MCF 10A (cell line): ENCODE data around the gene LRRC39. TPM values are rescaled to one million over a fixed set of nuclear protein-coding genes. Genes with fewer than 3 reads are reported as not detected.

Experiments
- BruUV-seq: library from RNA; stranded (reverse); fragments of 400-500 nt; replicated peaks from 2 replicates; lab custom pipeline; 2021; lab: Mats Ljungman, UMichigan
- CTCF ChIA-PET: fragments of 300-600 bp; sonication (Branson Sonifier 250); formaldehyde crosslinking; extraction: SDS; loops from one replicate; lab custom pipeline; 2021; ENCODE audit warnings: antibody characterized with exemption, inconsistent platforms; lab: Yijun Ruan, JAX
- POLR2A ChIA-PET: fragments of 300-600, 350-650 bp; sonication (Branson Sonifier 250); formaldehyde crosslinking; extraction: SDS; loops from one replicate; lab custom pipeline; 2020; ENCODE audit warnings: antibody characterized with exemption, inconsistent platforms; lab: Yijun Ruan, JAX
- DNase-seq: peaks from one replicate; pipeline ENCODE4 v3.0.0-alpha.2; 2018; ENCODE audit not compliant: unreplicated experiment
- H3K27ac Mint-ChIP-seq: one replicate; pipeline ENCODE4 v1.8.0; 2022; ENCODE audit warnings: mild to moderate bottlenecking, low read depth, mixed read lengths; ENCODE audit not compliant: unreplicated experiment
- H3K27me3 Mint-ChIP-seq: one replicate; pipeline ENCODE4 v1.8.0; 2022; ENCODE audit warnings: mixed read lengths; ENCODE audit not compliant: insufficient read depth, unreplicated experiment
- H3K36me3 Mint-ChIP-seq: one replicate; pipeline ENCODE4 v1.8.0; 2022; ENCODE audit warnings: mild to moderate bottlenecking, moderate library complexity, mixed read lengths; ENCODE audit not compliant: insufficient read depth, unreplicated experiment
- H3K4me1 Mint-ChIP-seq: one replicate; pipeline ENCODE4 v1.8.0; 2022; ENCODE audit warnings: mixed read lengths; ENCODE audit not compliant: insufficient read depth, unreplicated experiment
- H3K4me3 Mint-ChIP-seq: one replicate; pipeline ENCODE4 v1.8.0; 2022; ENCODE audit warnings: mild to moderate bottlenecking, moderate library complexity, mixed read lengths; ENCODE audit not compliant: unreplicated experiment
- H3K9me3 Mint-ChIP-seq: one replicate; pipeline ENCODE4 v1.8.0; 2022; ENCODE audit warnings: mixed read lengths; ENCODE audit not compliant: unreplicated experiment
- CTCF ChIP-seq: fragments of 200-600 bp; IDR thresholded peaks from one replicate; pipeline ENCODE4 v1.8.0; 2022; ENCODE audit warnings: antibody characterized with exemption, mild to moderate bottlenecking; ENCODE audit not compliant: unreplicated experiment
- intact Hi-C: fragments of 100-400 bp; cut with micrococcal nuclease; formaldehyde crosslinking; loops from 2 replicates; pipeline ENCODE4 v1.14.1; 2022
- total RNA-seq: library from RNA; stranded (reverse); gene quantifications from 2 replicates; pipeline ENCODE4 v1.2.3, GENCODE V29; 2022

The LRRC39 gene
- total RNA-seq, 1 experiment from 2014 or later = 0.65 TPM

DNA sequence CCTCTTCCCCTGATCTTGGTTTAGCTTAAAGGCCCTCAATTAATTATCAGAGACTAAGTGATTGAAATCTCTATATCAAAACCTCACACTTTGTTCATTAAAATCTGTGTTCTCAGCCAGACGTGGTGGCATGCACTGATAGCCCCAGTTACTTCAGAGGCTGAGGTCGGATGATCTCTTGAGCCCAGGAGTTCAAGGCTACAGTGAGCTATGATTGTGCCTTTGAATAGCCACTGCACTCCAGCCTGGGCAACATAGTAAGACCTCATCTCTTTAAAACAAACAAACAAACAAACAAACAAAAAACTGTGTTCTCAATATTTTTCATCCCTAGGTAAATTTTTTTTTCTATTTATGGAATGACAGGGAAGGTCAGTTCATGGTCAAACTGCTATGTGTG, 26.4 kb downstream of the LRRC39 start:
- ChIA-PET CTCF (no interaction called here), POLR2A (interaction anchor here (0.6 to 0.9 kb wide), 2 partner anchors 9 to 16 kb away, joined by 3 to 4 read pairs; no protein-coding TSS in a partner anchor)
- Mint-ChIP-seq H3K4me3 (no peak overlapping the region), H3K27ac (no peak overlapping the region), H3K36me3 (peaks cover 31% of the 10 kb centered on the region), H3K27me3 (no peaks in the 10 kb centered on the region), H3K9me3 (no peaks in the 10 kb centered on the region), H3K4me1 (no peaks in the 10 kb centered on the region)
- intact Hi-C loops = no loop called here
- BruUV-seq = no TSS peak
- no peak for TF ChIP-seq CTCF
- no peak for DNase-seq

DNA sequence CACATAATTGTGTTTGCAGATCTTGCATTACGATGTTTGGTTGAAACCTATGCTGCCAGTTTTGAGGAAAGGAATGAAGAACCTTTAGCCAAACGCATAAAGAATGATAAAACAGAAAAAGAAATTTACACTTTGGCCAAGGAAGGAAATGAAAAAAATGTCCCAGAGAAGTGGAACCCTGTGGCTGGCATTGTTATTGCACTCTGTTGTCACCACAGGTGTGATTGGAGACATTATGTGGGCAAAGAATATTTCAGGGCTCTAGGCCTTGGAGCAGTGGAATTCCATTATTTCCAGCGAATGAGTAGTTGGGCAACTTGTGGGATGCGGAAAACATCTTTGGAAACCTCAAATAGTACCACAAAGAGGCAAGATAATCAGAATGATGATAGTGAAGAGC, 30.2 kb downstream of the LRRC39 start:
- Mint-ChIP-seq H3K9me3 (no peaks in the 10 kb centered on the region), H3K4me1 (no peaks in the 10 kb centered on the region), H3K27me3 (no peaks in the 10 kb centered on the region), H3K36me3 (peaks cover 69% of the 10 kb centered on the region), H3K27ac (no peak overlapping the region), H3K4me3 (no peak overlapping the region)
- intact Hi-C loops = no loop called here
- ChIA-PET CTCF (no interaction called here), POLR2A (no interaction called here)
- BruUV-seq = no TSS peak
- DNase-seq = no peak
- no peak for TF ChIP-seq CTCF

DNA sequence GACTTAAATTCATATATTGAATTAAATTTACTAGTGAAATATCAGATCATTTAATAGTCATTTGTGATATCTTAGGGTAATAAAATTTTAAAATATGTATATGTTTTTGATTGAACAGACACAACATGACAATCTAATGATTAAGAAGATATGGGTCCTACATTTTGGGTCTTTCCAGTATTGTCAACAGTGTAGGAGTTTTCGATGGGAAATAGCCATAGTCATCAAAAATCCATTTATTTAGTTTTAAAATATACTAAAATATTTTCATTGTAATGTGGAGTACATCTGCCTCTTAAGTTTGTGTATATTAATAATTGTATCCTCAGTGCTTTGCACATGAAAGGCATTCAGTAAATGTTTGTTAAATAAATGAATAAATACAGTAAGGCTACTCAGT, 31.1 kb downstream of the LRRC39 start:
- Mint-ChIP-seq H3K27ac (no peak overlapping the region), H3K27me3 (no peaks in the 10 kb centered on the region), H3K36me3 (peaks cover 77% of the 10 kb centered on the region), H3K4me3 (no peak overlapping the region), H3K4me1 (no peaks in the 10 kb centered on the region), H3K9me3 (no peaks in the 10 kb centered on the region)
- DNase-seq = no peak
- ChIA-PET CTCF (no interaction called here), POLR2A (no interaction called here)
- TF ChIP-seq CTCF = no peak
- intact Hi-C loops = no loop called here
- BruUV-seq = no TSS peak

- POLR2A ChIA-PET = interaction anchor here (1.0 kb wide), 1 partner anchor 12 kb away, joined by 10 read pairs; the partner anchor contains the start of genes SASS6 and TRMT13
- Mint-ChIP-seq H3K27ac (no peak overlapping the region), H3K36me3 (peaks cover 88% of the 10 kb centered on the region), H3K4me3 (no peak overlapping the region), H3K9me3 (no peaks in the 10 kb centered on the region), H3K4me1 (no peaks in the 10 kb centered on the region), H3K27me3 (no peaks in the 10 kb centered on the region)
- no peak for TF ChIP-seq CTCF
- DNase-seq = no peak
- BruUV-seq = no TSS peak
- CTCF ChIA-PET = interaction anchor here (0.9 kb wide), 1 partner anchor 335 kb away, joined by 3 read pairs; no protein-coding TSS in a partner anchor
- intact Hi-C loops = no loop called here
Observed at GRCh38 chr1:100145116-100145515, 32.9 kb downstream of the LRRC39 start.
